ENCODE data around the gene LAMC2. TPM values are rescaled to one million over a fixed set of nuclear protein-coding genes. Genes with fewer than 3 reads are reported as not detected.

LAMC2 gene
- total RNA-seq, 1 experiment from 2014 or later, result 0.11 TPM

- TF ChIP-seq EZH2 (IDR thresholded peaks at IDR 0.05; ENCODE audit: borderline replicate concordance, low read depth, low read length, poor library complexity, severe bottlenecking), result no peak
- no peak for TF ChIP-seq CTCF (conservative IDR thresholded peaks at IDR 0.05; ENCODE audit: low read depth, low read length)
- POLR2A ChIA-PET (ENCODE audit: low non-redundant PET), result no interaction called here
- Histone ChIP-seq H3K27ac (ENCODE audit: low read depth, low read length, poor library complexity, severe bottlenecking) (no peak overlapping the region), H3K4me1 (ENCODE audit: insufficient read depth, low read length, poor library complexity, severe bottlenecking) (peaks cover 22% of the 10 kb centered on the region), H3K4me3 (ENCODE audit: low read depth, low read length, poor library complexity, severe bottlenecking) (no peak overlapping the region), H3K9me3 (ENCODE audit: low read depth, low read length, poor library complexity, severe bottlenecking) (no peaks in the 10 kb centered on the region), H3K36me3 (ENCODE audit: insufficient read depth, low read length, poor library complexity, severe bottlenecking) (no peaks in the 10 kb centered on the region), H3K27me3 (replicated peaks; ENCODE audit: insufficient read depth, low read depth, low read length, poor library complexity) (no peaks in the 10 kb centered on the region)
- DNase-seq (ENCODE audit: low spot score), result no peak
- CTCF ChIA-PET, result interaction anchor here (0.6 to 2.1 kb wide), 3 partner anchors 25 to 317 kb away, joined by 5 to 8 read pairs (median 7); no protein-coding TSS in a partner anchor
- intact Hi-C loops (cut with micrococcal nuclease; ENCODE audit: unreplicated experiment), result loop anchor here (5.0 to 10.0 kb wide), 2 partner anchors 267 to 345 kb away; no protein-coding TSS in a partner anchor
- BruUV-seq (replicated peaks), result no TSS peak
Observed at GRCh38 chr1:183279835-183280234, 93.8 kb downstream of the LAMC2 start.

GRCh38 chr1:183281039-183281438 is 95.0 kb downstream of the LAMC2 start:
- ChIA-PET POLR2A (ENCODE audit: low non-redundant PET) (no interaction called here), CTCF (interaction anchor here (0.7 to 1.5 kb wide), 3 partner anchors 55 to 319 kb away, joined by 3 to 7 read pairs (median 6); no protein-coding TSS in a partner anchor)
- no peak overlapping the region for H3K27ac ChIP-seq (ENCODE audit: low read depth, low read length, poor library complexity, severe bottlenecking)
- H3K9me3 ChIP-seq (ENCODE audit: low read depth, low read length, poor library complexity, severe bottlenecking), result no peaks in the 10 kb centered on the region
- peak; percentile 54 for DNase-seq (ENCODE audit: low spot score)
- intact Hi-C loops (cut with micrococcal nuclease; ENCODE audit: unreplicated experiment), result loop anchor here (1.0 to 10.0 kb wide), 3 partner anchors 266 to 344 kb away; no protein-coding TSS in a partner anchor
- no peak overlapping the region for H3K4me3 ChIP-seq (ENCODE audit: low read depth, low read length, poor library complexity, severe bottlenecking)
- no peaks in the 10 kb centered on the region for H3K27me3 ChIP-seq (replicated peaks; ENCODE audit: insufficient read depth, low read depth, low read length, poor library complexity)
- no TSS peak for BruUV-seq (replicated peaks)
- H3K4me1 ChIP-seq (ENCODE audit: insufficient read depth, low read length, poor library complexity, severe bottlenecking), result peaks cover 22% of the 10 kb centered on the region
- no peaks in the 10 kb centered on the region for H3K36me3 ChIP-seq (ENCODE audit: insufficient read depth, low read length, poor library complexity, severe bottlenecking)
- no peak for TF ChIP-seq CTCF (conservative IDR thresholded peaks at IDR 0.05; ENCODE audit: low read depth, low read length)
- TF ChIP-seq EZH2 (IDR thresholded peaks at IDR 0.05; ENCODE audit: borderline replicate concordance, low read depth, low read length, poor library complexity, severe bottlenecking), result no peak

- Histone ChIP-seq H3K27me3 (replicated peaks; ENCODE audit: insufficient read depth, low read depth, low read length, poor library complexity) (no peaks in the 10 kb centered on the region), H3K36me3 (ENCODE audit: insufficient read depth, low read length, poor library complexity, severe bottlenecking) (no peaks in the 10 kb centered on the region), H3K27ac (ENCODE audit: low read depth, low read length, poor library complexity, severe bottlenecking) (no peak overlapping the region), H3K4me1 (ENCODE audit: insufficient read depth, low read length, poor library complexity, severe bottlenecking) (peaks cover 22% of the 10 kb centered on the region), H3K9me3 (ENCODE audit: low read depth, low read length, poor library complexity, severe bottlenecking) (no peaks in the 10 kb centered on the region), H3K4me3 (ENCODE audit: low read depth, low read length, poor library complexity, severe bottlenecking) (no peak overlapping the region)
- ChIA-PET POLR2A (ENCODE audit: low non-redundant PET) (no interaction called here), CTCF (interaction anchor here (0.7 to 1.5 kb wide), 3 partner anchors 12 to 319 kb away, joined by 3 to 6 read pairs (median 4); no protein-coding TSS in a partner anchor)
- TF ChIP-seq EZH2 (IDR thresholded peaks at IDR 0.05; ENCODE audit: borderline replicate concordance, low read depth, low read length, poor library complexity, severe bottlenecking) (no peak), CTCF (conservative IDR thresholded peaks at IDR 0.05; ENCODE audit: low read depth, low read length) (peak; percentile 92)
- DNase-seq (ENCODE audit: low spot score), result peak; percentile 91
- no TSS peak for BruUV-seq (replicated peaks)
- intact Hi-C loops (cut with micrococcal nuclease; ENCODE audit: unreplicated experiment), result loop anchor here (1.0 to 10.0 kb wide), 3 partner anchors 266 to 343 kb away; no protein-coding TSS in a partner anchor
Observed at GRCh38 chr1:183281553-183282091, 95.6 kb downstream of the LAMC2 start.

All from A673 (cell line).